Spleen (tissue), 11 donors: ENCODE data around the gene TUG1. TPM values are rescaled to one million over a fixed set of nuclear protein-coding genes. Genes with fewer than 3 reads are reported as not detected.

ENCODE experiments used
- DNase-seq: peaks from one replicate; pipeline ENCODE4 v3.0.0-alpha.2; 2020
- H3K27ac ChIP-seq, 8 donors: fragments of 200-600 bp; sonication (generic) in 7 of 8; 1 replicate in 4 of 8; 2 replicates in 4 of 8; pipeline versions ENCODE4 v1.5.0 to v1.8.0; 2016 to 2021; ENCODE audit warnings: inconsistent platforms in 4 of 8, mild to moderate bottlenecking in 4 of 8, moderate library complexity in 1 of 8
- H3K27me3 ChIP-seq, 7 donors: fragments of 200-600 bp; sonication (generic) in 6 of 7; replicated peaks in 1 of 7; 1 replicate in 4 of 7; 2 replicates in 3 of 7; pipeline versions ENCODE4 v1.5.0 to v1.8.0; 2016 to 2021; ENCODE audit warnings: inconsistent platforms in 3 of 7, mild to moderate bottlenecking in 1 of 7
- H3K36me3 ChIP-seq, 6 donors: fragments of 200-600 bp; sonication (generic) in 5 of 6; 1 replicate in 4 of 6; 2 replicates in 2 of 6; pipeline versions ENCODE4 v1.5.0 to v1.8.0; 2016 to 2021; ENCODE audit warnings: inconsistent platforms in 2 of 6
- H3K4me1 ChIP-seq, 6 donors: fragments of 200-600 bp; sonication (generic) in 5 of 6; 1 replicate in 3 of 6; 2 replicates in 3 of 6; pipeline versions ENCODE4 v1.5.0 to v1.8.0; 2016 to 2021; ENCODE audit warnings: inconsistent platforms in 3 of 6
- H3K4me3 ChIP-seq, 8 donors: fragments of 200-600 bp; sonication (generic) in 7 of 8; 1 replicate in 4 of 8; 2 replicates in 4 of 8; pipeline versions ENCODE4 v1.5.0 to v1.8.0; 2016 to 2021; ENCODE audit warnings: inconsistent platforms in 4 of 8, mild to moderate bottlenecking in 4 of 8, moderate library complexity in 2 of 8
- H3K9me3 ChIP-seq, 8 donors: fragments of 200-600 bp; sonication (generic) in 7 of 8; 1 replicate in 4 of 8; 2 replicates in 4 of 8; pipeline versions ENCODE4 v1.5.0 to v1.8.0; 2016 to 2021; ENCODE audit warnings: inconsistent platforms in 4 of 8
- POLR2A ChIP-seq, 3 donors: fragments of 450-650 bp; IDR thresholded peaks; one replicate each; pipeline ENCODE4 v1.5.1; 2017; ENCODE audit warnings: antibody characterized with exemption in 3 of 3, mild to moderate bottlenecking in 1 of 3
- POLR2AphosphoS5 ChIP-seq, 3 donors: sonication (generic); formaldehyde crosslinking; IDR thresholded peaks; one replicate each; pipeline ENCODE4 v1.5.1; 2017; ENCODE audit warnings: antibody characterized with exemption in 3 of 3
- WGBS, 5 donors: extraction: QIAGEN DNeasy Blood & Tissue Kit in 3 of 5; methylation state at CpG; one replicate each; pipeline versions ENCODE4 v1.1.5 to v1.1.7; 2013 to 2018; 5-methylcytosine and 5-hydroxymethylcytosine counted together
- intact Hi-C: fragments of 100-400 bp; cut with DNase I; formaldehyde crosslinking; loops from one replicate; pipeline ENCODE4 v1.15.0; 2023; ENCODE audit warnings: low total_unique reads
- polyA plus RNA-seq, 3 donors: library from polyadenylated mRNA; stranded (reverse); fragments of 200-250 nt; gene quantifications; one replicate each; pipeline ENCODE4 v1.2.1, GENCODE V29; 2013
- small RNA-seq, 4 donors: library from RNA; depleted of rRNA; stranded (forward); fragments of <200 nt; gene quantifications; one replicate each; pipeline ENCODE3, GENCODE V24; 2016
- total RNA-seq, 7 donors: library from RNA; depleted of rRNA in 3 of 7; stranded (reverse); fragments of >200 nt in 3 of 7; fragmentation: NEBNext Ultra II Directional in 4 of 7; extraction: Animal tissue kit (Norgen Biotek cat#: 25700) in 4 of 7; gene quantifications; one replicate each; pipeline versions ENCODE4 v1.1.0 to v1.2.1, GENCODE V29; 2016 to 2021
- TF ChIP-seq, protein P1 (sequence below), 11 experiments: fragments of 200-600 bp in 7 of 11; fragments of 450-650 bp in 4 of 11; sonication (generic) in 4 of 11; IDR thresholded peaks in 8 of 11; conservative IDR thresholded peaks in 3 of 11; 1 replicate in 7 of 11; 2 replicates in 4 of 11; pipeline versions ENCODE4 v1.4.0 to v1.8.0; 2016 to 2021; ENCODE audit warnings: antibody characterized with exemption in 11 of 11, inconsistent platforms in 4 of 11, mild to moderate bottlenecking in 1 of 11
- donor health status: healthy with polysubstance abuse.
- donor health status: DM: no; HTN: no; CAD: no; lungs with moderate emphysema.
- donor health status: DM: no; HTN: no; CAD: no.
- donor health status: Bipolar disorder and iron deficiency.
- donor health status: healthy.
- donor health status: DM: no; HTN: no; CAD: no.
- donor health status: DM: yes; HTN: yes; CAD: no.

The TUG1 gene
- total and polyA plus RNA-seq, 10 donors = 23.3 to 127 (median 85.0) TPM

DNA sequence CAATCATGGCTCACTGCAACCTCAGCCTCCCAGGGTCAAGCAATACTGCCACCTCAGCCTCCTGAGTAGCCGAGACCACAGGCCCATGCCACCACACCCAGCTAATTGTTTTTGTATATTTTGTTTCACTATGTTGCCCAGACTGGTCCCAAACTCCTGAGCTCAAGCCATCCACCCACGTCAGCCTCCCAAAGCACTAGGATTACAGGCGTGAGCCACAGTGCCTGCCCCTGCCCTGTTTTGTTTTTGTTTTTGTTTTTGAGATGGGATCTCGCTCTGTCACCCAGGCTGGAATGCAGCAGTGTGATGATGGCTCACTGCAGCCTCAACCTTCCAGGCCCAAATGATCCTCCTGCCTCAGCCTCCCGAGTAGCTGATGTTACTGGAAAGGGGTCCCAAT is 53.5 kb downstream of the TUG1 start:
- intact Hi-C loops = no loop called here
- 73 to 94% (median 90%) methylated on average over 5 of the region's 5 CpGs for WGBS, 5 donors
- Histone ChIP-seq H3K27ac (no peak overlapping the region), H3K4me1 (no peaks in the 10 kb centered on the region), H3K27me3 (no peaks in the 10 kb centered on the region), H3K4me3 (no peak overlapping the region), H3K36me3 (no peaks in the 10 kb centered on the region), H3K9me3 (no peaks in the 10 kb centered on the region)
- DNase-seq = no peak
- TF ChIP-seq, protein P1, sequence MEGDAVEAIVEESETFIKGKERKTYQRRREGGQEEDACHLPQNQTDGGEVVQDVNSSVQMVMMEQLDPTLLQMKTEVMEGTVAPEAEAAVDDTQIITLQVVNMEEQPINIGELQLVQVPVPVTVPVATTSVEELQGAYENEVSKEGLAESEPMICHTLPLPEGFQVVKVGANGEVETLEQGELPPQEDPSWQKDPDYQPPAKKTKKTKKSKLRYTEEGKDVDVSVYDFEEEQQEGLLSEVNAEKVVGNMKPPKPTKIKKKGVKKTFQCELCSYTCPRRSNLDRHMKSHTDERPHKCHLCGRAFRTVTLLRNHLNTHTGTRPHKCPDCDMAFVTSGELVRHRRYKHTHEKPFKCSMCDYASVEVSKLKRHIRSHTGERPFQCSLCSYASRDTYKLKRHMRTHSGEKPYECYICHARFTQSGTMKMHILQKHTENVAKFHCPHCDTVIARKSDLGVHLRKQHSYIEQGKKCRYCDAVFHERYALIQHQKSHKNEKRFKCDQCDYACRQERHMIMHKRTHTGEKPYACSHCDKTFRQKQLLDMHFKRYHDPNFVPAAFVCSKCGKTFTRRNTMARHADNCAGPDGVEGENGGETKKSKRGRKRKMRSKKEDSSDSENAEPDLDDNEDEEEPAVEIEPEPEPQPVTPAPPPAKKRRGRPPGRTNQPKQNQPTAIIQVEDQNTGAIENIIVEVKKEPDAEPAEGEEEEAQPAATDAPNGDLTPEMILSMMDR (IDR thresholded peaks at IDR 0.05 in 8 of 11, conservative IDR thresholded peaks at IDR 0.05 in 3 of 11) = no peak
- no peak for TF ChIP-seq POLR2A (IDR thresholded peaks at IDR 0.05)
- no peak for TF ChIP-seq POLR2AphosphoS5 (IDR thresholded peaks at IDR 0.05)

Small RNA genes lying within 50 kb of the gene (small RNA-seq; reads per million reads assigned to genes)
- 0 reads per million in 4 donors for gene RF01892

Other genes starting within 250 kb of the TUG1 start
- 10 to 100 TPM; 18.2 to 24.4 (median 21.0) TPM for gene MORC2, start 491 bp upstream of the TUG1 start, total RNA-seq
- gene MORC2, start 491 bp upstream of the TUG1 start, polyA plus RNA-seq = 10 to 100 TPM; 19.2 to 24.7 (median 24.5) TPM
- 100 to 1,000 TPM; 124 to 230 (median 159) TPM for gene SMTN, start 112.1 kb downstream of the TUG1 start, total RNA-seq
- 10 to 100 TPM; 21.2 to 88.9 (median 47.0) TPM for gene SMTN, start 112.1 kb downstream of the TUG1 start, polyA plus RNA-seq
- gene SELENOM, start 138.3 kb downstream of the TUG1 start, total RNA-seq = 10 to 100 TPM; 47.0 to 74.4 (median 66.7) TPM
- gene SELENOM, start 138.3 kb downstream of the TUG1 start, polyA plus RNA-seq = 100 to 1,000 TPM; 119 to 151 (median 138) TPM
- gene INPP5J, start 153.7 kb downstream of the TUG1 start, total RNA-seq = under 1 TPM in 5 of 7 donors, not detected in 2; 0.23 to 0.87 (median 0.60) TPM
- under 1 TPM; 0.14 to 0.51 (median 0.33) TPM for gene INPP5J, start 153.7 kb downstream of the TUG1 start, polyA plus RNA-seq
- not detected for gene PLA2G3, start 171.2 kb downstream of the TUG1 start, total RNA-seq
- not detected for gene PLA2G3, start 171.2 kb downstream of the TUG1 start, polyA plus RNA-seq
- 10 to 100 TPM; 22.6 to 28.5 (median 25.7) TPM for gene RNF185, start 190.9 kb downstream of the TUG1 start, total RNA-seq
- gene RNF185, start 190.9 kb downstream of the TUG1 start, polyA plus RNA-seq = 10 to 100 TPM; 12.4 to 19.3 (median 12.5) TPM
- gene LIMK2, start 243.0 kb downstream of the TUG1 start, total RNA-seq = 100 to 1,000 TPM in 3 of 7 donors, 10 to 100 TPM in 4; 51.6 to 182 (median 78.1) TPM
- 10 to 100 TPM in 2 of 3 donors, 1 to 10 TPM in 1; 6.1 to 15.2 (median 11.0) TPM for gene LIMK2, start 243.0 kb downstream of the TUG1 start, polyA plus RNA-seq